GM13976 (cell line): Measurements from ENCODE around the gene MEF2A.

Experiments
- DNase-seq: peaks from one replicate; pipeline ENCODE4 v3.0.0; 2012; ENCODE audit warnings: low spot score
- CTCF ChIP-seq: IDR thresholded peaks from 2 replicates; pipeline ENCODE4 v1.5.1; 2012; ENCODE audit warnings: borderline replicate concordance, mild to moderate bottlenecking; ENCODE audit not compliant: insufficient read depth; ENCODE audit errors: extremely low read depth, missing control alignments, control extremely low read depth
- in situ Hi-C: fragments of 300-500 bp; cut with MboI; formaldehyde crosslinking; loops from one replicate; pipeline ENCODE4 v1.12.0; 2022; ENCODE audit warnings: low sequenced_read_pairs, mixed read lengths, inconsistent platforms; ENCODE audit not compliant: unreplicated experiment

Gene MEF2A

DNA sequence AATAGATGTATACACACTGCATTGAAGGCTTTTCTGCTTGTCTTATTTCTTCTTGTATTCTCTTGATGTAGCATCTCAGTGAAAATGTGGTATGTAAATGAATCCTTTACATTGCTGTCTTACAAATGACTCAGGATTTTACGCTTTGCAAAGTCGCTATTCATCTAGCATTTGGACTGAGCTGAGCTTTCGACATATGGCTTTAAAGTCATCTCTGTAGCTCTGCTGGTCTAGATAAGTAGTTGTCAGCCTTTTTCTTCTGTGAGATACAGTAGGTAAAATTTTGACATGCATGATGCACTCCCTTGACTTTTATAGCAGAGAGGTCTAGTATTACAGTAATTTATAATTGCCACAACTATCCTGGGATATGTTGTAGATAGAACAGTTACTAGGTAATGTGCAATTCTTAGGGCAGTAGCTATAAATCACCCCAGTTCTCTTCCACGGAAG, 16.8 kb downstream of the MEF2A start:
- in situ Hi-C loops: no loop called here
- TF ChIP-seq CTCF: no peak
- DNase-seq: no peak

- DNase-seq: no peak
- in situ Hi-C loops: no loop called here
- no peak for TF ChIP-seq CTCF
These were observed 18.4 kb downstream of the MEF2A start for GRCh38 chr15:99584081-99584600.

- TF ChIP-seq CTCF: no peak
- no peak for DNase-seq
- in situ Hi-C loops: no loop called here
These were observed 20.3 kb downstream of the MEF2A start for GRCh38 chr15:99586121-99586520.

GRCh38 chr15:99589801-99590200, 24.0 kb downstream of the MEF2A start:
- DNase-seq: no peak
- TF ChIP-seq CTCF: no peak
- in situ Hi-C loops: no loop called here

DNA sequence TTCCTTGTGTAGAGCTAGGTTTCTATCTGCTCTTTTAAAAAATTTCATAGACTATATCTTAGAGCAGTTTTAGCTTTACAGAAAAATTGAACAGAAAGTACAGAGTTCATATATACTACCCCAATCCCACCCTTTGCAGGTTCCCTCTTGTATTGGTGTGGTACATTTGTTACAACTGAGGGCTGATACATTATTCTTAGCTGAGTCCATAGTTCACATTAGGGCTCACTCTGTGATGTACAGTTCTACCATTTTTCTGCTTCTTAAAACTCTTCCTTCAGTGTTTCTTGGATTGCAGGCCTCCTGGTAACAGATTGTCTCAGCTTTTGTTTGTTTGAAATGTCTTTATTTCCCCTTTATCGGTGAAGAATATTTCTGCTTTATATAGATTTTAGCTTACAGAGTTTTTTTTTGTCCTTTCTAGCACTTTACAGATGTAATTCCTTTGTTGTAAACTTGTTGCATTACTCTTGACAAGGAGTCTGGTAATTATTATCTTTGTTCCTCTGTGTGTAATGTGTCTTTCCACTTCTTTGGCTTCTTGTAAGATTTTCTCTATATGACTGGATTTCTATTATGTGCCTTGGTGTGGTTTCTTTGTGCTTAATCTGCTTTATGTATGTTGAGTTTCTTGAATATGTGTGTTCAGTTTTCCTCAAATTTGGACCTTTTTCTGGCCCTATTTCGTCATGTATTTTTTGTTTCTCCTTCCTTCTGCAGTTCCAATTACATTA, 25.3 kb downstream of the MEF2A start:
- no peak for DNase-seq
- TF ChIP-seq CTCF: no peak
- in situ Hi-C loops: no loop called here

DNA sequence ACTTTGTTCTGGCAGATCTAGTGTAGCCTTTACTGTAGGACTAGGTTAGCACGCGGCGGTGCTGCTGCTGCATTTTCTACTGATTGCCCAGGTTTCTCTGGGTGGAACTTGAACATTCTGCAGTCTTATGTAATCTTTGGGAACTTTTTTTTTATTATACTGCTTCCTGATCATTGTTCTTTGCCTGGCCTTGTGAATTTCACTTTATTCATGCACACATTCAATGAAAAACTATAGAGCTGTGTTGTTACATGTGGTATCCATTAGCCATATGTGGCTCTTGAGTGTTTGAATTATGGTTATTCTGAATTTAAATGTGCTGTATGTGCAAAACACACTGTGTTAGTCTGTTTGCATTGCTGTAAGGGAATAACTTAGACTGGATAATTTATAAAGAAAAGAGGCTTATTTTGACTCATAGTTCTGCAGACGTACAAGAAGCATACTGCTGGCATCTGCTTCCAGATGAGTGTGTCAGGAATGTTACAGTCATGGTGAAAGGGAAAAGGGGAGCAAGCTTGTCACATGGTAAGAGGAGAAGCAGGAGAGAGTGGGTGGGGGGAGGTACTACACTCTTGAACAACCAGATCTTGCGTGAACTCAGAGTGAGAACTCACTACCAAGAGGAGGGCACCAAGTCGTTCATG, 26.5 kb downstream of the MEF2A start:
- in situ Hi-C loops: no loop called here
- no peak for TF ChIP-seq CTCF
- no peak for DNase-seq

DNA sequence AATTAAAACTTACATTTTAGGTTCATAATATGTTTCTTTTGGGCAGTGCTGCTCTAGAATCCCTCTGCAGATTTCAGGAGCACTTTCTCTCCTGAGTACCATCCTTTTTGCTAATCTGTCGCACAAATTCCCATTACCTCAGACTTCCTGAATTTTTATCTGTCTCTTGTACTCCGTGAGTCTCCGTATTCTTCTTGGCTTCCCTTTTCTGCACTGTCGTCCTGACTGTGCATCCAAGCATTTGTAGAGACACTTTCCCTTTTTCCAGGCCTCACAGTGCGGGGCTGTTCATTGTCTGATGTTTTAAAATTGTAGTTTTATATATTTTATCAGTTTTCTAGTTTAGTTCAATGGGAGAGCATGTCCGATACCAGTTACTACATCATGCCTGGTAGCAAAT, 27.3 kb downstream of the MEF2A start:
- DNase-seq: no peak
- no peak for TF ChIP-seq CTCF
- in situ Hi-C loops: no loop called here
